HEK293T (cell line): Measurements from ENCODE around the gene NAT8L.

Experiments
- ELF4 ChIP-seq: fragments of 450-650 bp; IDR thresholded peaks from 2 replicates; pipeline ENCODE4 v1.6.1; 2017; ENCODE audit warnings: antibody characterized with exemption
- FOXA1 ChIP-seq: fragments of 450-650 bp; IDR thresholded peaks from 2 replicates; pipeline ENCODE4 v1.6.1; 2016; ENCODE audit warnings: mild to moderate bottlenecking
- NFRKB ChIP-seq: fragments of 450-650 bp; IDR thresholded peaks from 2 replicates; pipeline ENCODE4 v1.6.1; 2016; ENCODE audit warnings: mild to moderate bottlenecking, moderate library complexity
- SP1 ChIP-seq: fragments of 450-650 bp; IDR thresholded peaks from 2 replicates; pipeline ENCODE4 v1.6.1; 2017
- SUZ12 ChIP-seq: fragments of 450-650 bp; IDR thresholded peaks from 2 replicates; pipeline ENCODE4 v1.6.1; 2016; ENCODE audit warnings: mild to moderate bottlenecking
- TARDBP ChIP-seq: fragments of 450-650 bp; IDR thresholded peaks from 2 replicates; pipeline ENCODE4 v1.6.1; 2016
- ZNF384 ChIP-seq: fragments of 450-650 bp; IDR thresholded peaks from 2 replicates; pipeline ENCODE4 v1.6.1; 2016

DNA sequence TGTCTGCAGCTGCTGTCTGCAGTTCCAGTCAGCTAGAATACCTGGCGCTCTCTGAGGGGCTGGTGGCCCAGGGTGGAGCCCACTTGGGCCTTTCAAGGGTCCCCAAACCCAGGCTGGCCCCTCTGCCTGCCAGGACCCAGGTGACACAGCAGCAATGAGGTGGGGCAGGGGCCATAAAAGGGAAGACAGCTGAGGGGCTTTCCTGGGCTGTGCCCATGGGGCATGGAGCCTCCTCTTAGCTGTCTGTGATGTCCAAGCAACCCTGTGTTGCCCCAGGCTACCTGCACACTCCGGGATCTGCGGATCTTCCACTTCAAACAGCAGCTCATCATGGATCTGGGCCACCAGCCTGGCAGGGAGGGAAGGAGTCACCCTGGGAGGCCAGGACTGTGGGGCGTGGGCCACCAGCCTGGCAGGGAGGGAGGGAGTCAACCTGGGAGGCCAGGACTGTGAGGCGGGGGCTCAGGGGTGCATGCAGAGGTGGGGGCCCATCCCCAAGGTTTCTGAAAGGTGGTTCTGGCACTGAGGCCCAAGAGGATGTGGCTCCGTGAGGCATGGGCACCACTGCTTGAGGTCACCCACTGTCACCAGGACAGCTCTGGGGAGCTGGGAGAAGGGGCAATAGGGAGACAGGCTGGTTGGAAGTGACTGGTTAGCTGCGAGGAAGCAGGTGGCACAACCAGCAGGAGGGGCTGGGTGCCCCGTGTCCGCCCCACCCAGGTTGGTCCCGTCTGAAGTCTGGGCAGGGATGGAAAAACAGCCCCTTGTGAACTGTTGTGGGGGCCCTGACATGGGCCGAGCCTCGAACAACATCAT, 16.3 kb downstream of the NAT8L start:
- TF ChIP-seq ELF4 (no peak), TARDBP (no peak), SUZ12 (no peak), SP1 (no peak), FOXA1 (no peak), ZNF384 (no peak), NFRKB (no peak)
